Heart left ventricle (tissue), 13 donors: Measurements from ENCODE around the gene PDE11A.

Source experiments
- CTCF ChIP-seq, 12 donors: fragments of 200-600 bp; sonication (generic) in 4 of 12; IDR thresholded peaks; one replicate each; pipeline versions ENCODE4 v1.5.0 to v1.8.0; 2018 to 2022; ENCODE audit warnings: antibody characterized with exemption in 12 of 12, mild to moderate bottlenecking in 5 of 12
- POLR2A ChIP-seq, 2 donors: fragments of 450-650 bp; IDR thresholded peaks; one replicate each; pipeline ENCODE4 v1.6.1; 2017; ENCODE audit warnings: antibody characterized with exemption in 2 of 2, mild to moderate bottlenecking in 2 of 2, moderate library complexity in 2 of 2
- donor health status: ischemic (EF 13 %, LVEDD 7.1; RV severe dilation, severe dysfunction).
- donor health status: DM: no; HTN: yes; CAD: no.
- donor health status: DM: no; HTN: no; CAD: no.
- donor health status: ischemic (EF 25% LVEDD 6.9; RV normal size, moderate dysfunction).
- donor health status: ischemic (EF 25% LVEDD 5.7; RV mildly dilated, moderate dysfunction).
- donor health status: ischemic (EF 35%, LVEDD 5.7; RV mildly dilated, moderate dysfunction).
- donor health status: nonischemic (EF 11% LVEDD 7.7; RV severe dilation, severe dysfunction).
- donor health status: DM: yes; HTN: yes; CAD: no.
- donor health status: PGD.
- donor health status: ischemic (EF 29% LVEDD 5.4; RV normal size, mild dysfunction).
- donor health status: nonischemic (EF 23%, LVEDD 6.1; RV moderate dilation, normal function).

DNA sequence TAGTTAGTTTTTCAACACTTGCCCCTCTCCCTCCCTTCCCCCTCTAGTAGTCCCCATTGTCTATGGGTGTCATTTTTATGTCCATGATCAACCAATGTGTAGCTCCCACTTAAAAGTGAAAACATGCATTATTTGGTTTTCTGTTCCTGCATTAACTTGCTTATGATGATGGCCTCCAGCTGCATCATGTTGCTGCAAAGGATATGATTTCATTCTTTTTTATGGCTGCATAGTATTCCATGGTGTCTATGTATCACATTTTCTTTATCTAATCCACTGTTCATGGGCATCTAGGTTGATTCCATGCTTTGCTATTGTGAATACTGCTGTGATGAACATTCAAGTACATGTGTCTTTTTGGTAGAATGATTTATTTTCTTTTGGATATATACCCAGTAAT is 70.5 kb downstream of the PDE11A start:
- TF ChIP-seq CTCF (IDR thresholded peaks at IDR 0.05) (no peak), POLR2A (IDR thresholded peaks at IDR 0.05) (no peak)
